Measurements from ENCODE around the gene ACAA2. TPM values are rescaled to one million over a fixed set of nuclear protein-coding genes. Genes with fewer than 3 reads are reported as not detected.

ACAA2 gene, protein sequence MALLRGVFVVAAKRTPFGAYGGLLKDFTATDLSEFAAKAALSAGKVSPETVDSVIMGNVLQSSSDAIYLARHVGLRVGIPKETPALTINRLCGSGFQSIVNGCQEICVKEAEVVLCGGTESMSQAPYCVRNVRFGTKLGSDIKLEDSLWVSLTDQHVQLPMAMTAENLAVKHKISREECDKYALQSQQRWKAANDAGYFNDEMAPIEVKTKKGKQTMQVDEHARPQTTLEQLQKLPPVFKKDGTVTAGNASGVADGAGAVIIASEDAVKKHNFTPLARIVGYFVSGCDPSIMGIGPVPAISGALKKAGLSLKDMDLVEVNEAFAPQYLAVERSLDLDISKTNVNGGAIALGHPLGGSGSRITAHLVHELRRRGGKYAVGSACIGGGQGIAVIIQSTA
- 52.9 to 60.1 TPM (median 59.7 TPM) in 5 replicates for total RNA-seq (2022; extraction: Qiagen RNA extraction)

DNA sequence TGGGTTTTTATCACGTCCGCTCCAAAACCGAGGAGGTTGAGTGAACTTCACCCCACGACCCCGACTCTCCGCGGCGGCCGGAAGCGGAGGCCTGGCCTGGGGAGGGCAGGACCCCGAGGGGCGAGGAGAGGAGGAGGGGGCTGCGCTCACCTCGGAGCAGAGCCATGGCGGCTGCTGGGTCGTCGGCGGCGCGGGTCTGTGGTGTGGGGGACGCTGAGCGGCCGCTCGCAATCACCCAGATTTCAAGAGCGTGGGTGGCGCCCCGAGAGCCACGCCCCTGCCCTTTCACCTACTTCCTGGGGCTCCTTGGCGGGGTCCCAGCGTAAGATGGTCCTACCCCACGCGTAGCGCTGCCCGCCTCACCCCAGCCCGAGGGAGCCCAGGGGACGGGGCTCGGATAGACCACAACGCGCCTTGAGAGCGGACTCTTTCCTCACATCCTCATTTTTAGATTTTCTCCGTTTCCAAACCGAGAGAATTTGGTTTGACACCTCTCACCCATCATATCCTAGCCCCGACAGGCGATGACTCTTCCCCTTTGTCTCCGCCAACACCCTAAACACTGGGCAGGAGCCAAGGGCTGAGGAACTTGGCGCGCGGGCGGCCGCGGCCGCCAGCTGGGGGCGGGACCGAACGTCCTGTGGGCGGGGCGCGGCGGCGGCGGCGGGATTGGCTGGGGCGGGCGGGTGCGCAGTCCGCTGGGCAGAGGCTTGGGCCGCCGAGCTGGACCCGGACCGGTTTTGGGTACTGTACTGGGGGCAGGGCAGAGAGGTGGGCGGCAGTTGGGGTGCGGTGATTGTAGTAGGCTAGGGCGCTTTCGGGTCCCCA, at the start of gene ACAA2:
ACAA2 (minus strand) TSS at position 215 of the 828 bp plus-strand sequence; CDS start at position 166, 49 bp downstream.

Measured in A549 treated with CORT108297 at 1 μM for 4 hours (cell line).